C4-2B (cell line): ENCODE data around the gene ANK3.
A peak's percentile ranks its signal among the peaks of the same experiment; 100 is the strongest.

Source experiments
- H3K27ac ChIP-seq: fragments of 450-650 bp; 2 replicates; pipeline ENCODE4 v1.5.1; 2017
- CTCF ChIP-seq: fragments of 450-650 bp; conservative IDR thresholded peaks from 2 replicates; pipeline ENCODE4 v1.5.1; 2017; ENCODE audit warnings: mild to moderate bottlenecking
- ZFX ChIP-seq: fragments of 450-650 bp; IDR thresholded peaks from 2 replicates; pipeline ENCODE4 v1.6.1; 2017

Gene ANK3

GRCh38 chr10:60032723-60033122, 357.0 kb downstream of the ANK3 start:
- H3K27ac ChIP-seq, result no peak overlapping the region
- no peak for TF ChIP-seq ZFX
- TF ChIP-seq CTCF, result peak; percentile 79

- H3K27ac ChIP-seq, result no peak overlapping the region
- TF ChIP-seq ZFX (no peak), CTCF (no peak)
Measured at GRCh38 chr10:60031664-60032063, 358.0 kb downstream of the ANK3 start.

- no peak overlapping the region for H3K27ac ChIP-seq
- TF ChIP-seq CTCF, result no peak
- no peak for TF ChIP-seq ZFX
Measured at GRCh38 chr10:60031183-60031582, 358.5 kb downstream of the ANK3 start.

GRCh38 chr10:60029475-60029874, 360.2 kb downstream of the ANK3 start:
- no peak overlapping the region for H3K27ac ChIP-seq
- TF ChIP-seq CTCF (no peak), ZFX (no peak)

- H3K27ac ChIP-seq, result no peak overlapping the region
- TF ChIP-seq CTCF, result no peak
- TF ChIP-seq ZFX, result no peak
Measured at GRCh38 chr10:60028081-60028480, 361.6 kb downstream of the ANK3 start.

- TF ChIP-seq ZFX, result no peak
- TF ChIP-seq CTCF, result no peak
- H3K27ac ChIP-seq, result no peak overlapping the region
Measured at GRCh38 chr10:60025279-60025678, 364.4 kb downstream of the ANK3 start.

- TF ChIP-seq ZFX, result no peak
- TF ChIP-seq CTCF, result no peak
- H3K27ac ChIP-seq, result no peak overlapping the region
Measured at GRCh38 chr10:60024506-60024905, 365.2 kb downstream of the ANK3 start.
